HK-2 (cell line): ENCODE measurements around the gene CLCN5.
"Not testable (repeated sequence)": the region's sequence is repeated elsewhere in the genome, so short reads cannot be mapped to it uniquely, and the experiment has no call there.

ENCODE experiments used
- DNase-seq: peaks from one replicate; pipeline ENCODE4 v3.0.0-alpha.2; 2018; ENCODE audit not compliant: unreplicated experiment

The CLCN5 gene

DNA sequence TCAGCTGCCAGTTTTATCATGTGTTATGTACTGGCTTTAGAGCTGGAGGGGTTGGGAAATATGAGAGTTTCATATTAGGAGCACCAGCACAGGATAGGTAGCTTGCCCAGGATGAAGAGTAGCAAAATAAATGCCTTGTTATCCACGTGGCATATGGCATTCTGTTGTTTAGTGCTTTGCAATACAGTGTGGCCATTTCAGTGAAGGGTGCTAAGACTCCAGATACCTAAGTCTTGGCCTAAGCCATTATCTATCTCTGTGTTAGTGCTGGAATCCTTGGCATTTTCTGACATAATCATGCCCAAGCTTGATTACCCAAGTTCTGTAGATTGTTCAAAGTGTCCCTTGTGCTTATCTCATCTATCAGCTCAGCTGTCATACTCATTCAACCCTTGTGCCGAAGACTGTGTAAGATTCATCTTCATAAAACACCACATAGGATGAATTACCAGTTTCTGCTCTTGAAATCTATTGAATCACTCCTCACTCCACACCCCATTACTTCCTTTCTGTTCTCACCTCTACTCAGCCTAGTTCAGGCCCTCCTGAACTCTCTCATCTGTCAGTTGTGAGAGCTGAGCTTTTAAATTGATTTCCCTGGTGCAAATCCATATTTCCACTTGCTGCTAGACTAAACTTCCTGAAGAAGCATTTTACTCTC, 73.5 kb downstream of the CLCN5 start:
- no peak for DNase-seq

DNA sequence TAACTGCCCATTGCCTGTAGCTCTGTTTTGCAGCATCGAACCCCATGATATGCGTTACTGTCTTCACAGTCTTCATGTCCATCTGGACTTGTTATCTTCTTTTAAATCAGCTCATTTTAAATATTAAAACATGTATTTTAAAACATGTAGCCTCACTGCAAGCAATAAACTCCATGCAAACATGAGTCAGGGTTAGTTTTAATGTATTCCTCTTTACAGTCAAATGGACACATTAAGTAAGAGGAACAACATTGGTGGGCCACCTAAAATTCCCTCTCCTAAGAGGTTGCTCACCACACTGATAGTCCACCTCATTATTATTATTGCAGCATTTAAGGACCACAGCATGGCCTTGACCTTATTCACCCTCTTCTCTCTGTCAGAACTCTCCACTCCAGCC, 74.1 kb downstream of the CLCN5 start:
- DNase-seq: no peak

- no peak for DNase-seq
Measured at GRCh38 chrX:49999087-49999486, 76.7 kb downstream of the CLCN5 start.

DNA sequence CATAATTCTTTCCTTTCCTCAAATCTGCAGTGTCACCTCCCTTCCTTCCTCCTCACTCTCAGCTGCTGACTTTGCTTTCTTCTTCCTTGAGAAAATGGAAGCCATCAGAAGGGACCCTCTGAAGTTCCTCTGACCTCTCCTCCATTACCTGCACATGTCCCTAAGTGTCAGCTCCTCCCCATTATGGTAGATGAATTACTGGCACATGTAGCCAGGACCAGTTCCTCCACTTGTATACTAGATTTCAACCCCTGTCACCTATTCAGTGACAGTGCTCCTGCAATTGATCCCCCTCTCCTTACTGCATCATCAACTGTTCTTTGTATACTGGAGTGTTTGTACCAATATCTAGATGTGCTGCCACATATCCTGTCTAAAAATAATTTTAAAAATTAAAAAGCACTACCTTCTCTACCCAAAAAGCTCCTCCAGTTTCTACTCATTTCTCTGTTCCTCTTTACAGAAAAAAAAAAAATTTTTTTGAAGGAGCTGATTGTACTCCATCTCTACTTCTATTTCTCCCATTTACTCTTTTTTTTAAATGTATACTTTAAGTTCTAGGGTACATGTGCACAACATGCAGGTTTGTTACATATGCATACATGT, 78.6 kb downstream of the CLCN5 start:
- no peak for DNase-seq

DNA sequence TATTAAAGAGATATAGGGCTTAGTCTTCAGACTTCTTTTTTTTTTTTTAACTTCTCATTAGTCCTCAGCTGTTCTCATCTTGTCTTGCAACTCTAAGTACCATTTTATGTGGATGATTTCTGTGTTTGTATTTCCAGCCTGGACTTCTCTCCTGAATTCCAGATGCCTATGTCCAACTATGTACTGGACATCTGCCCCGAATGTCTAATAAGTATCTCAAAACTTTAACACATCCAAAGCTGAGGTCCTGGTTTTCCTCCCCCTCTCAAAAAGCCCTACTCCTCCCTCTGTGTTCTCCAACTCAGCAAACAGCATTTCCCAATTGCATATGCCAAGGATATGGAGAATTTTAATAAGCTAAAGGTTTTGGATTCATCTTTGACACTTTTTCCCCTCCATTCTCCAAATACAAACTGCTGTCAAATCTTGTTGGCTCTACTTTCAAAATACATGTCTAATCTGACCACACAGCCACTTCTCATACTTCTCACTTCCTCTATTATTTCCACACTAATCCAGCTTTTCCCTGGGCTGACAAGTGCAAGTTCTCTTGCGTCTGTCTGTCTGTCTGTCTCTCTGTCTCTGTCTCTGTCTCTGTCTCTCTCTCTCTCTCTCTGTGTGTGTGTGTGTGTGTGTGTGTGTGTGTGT, 79.8 kb downstream of the CLCN5 start:
- no peak for DNase-seq

- DNase-seq: no peak
Measured at GRCh38 chrX:50003467-50003866, 81.1 kb downstream of the CLCN5 start.

DNA sequence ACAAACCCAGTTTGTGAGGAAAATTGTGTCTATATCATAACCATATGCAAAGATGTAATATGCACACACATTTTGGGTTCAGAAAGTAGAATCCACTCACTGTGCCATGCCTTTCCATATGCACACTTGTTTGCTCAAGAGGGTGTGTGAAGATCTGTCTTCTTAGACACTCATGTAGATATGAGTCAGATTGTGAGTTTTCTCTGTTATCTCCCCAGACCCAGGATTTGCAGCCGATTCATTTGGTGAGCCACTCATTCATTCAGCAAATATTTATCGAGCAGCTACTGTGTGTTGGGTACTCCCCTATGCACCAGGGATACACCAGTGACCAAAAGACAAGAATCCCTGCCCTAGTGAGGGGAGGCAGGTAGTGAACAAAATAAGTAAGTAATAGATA, 81.5 kb downstream of the CLCN5 start:
- DNase-seq: no peak

GRCh38 chrX:50025591-50025990, 103.2 kb downstream of the CLCN5 start:
- not testable (repeated sequence) for DNase-seq

- no peak for DNase-seq
Measured at GRCh38 chrX:50035126-50035525, 112.7 kb downstream of the CLCN5 start.

DNA sequence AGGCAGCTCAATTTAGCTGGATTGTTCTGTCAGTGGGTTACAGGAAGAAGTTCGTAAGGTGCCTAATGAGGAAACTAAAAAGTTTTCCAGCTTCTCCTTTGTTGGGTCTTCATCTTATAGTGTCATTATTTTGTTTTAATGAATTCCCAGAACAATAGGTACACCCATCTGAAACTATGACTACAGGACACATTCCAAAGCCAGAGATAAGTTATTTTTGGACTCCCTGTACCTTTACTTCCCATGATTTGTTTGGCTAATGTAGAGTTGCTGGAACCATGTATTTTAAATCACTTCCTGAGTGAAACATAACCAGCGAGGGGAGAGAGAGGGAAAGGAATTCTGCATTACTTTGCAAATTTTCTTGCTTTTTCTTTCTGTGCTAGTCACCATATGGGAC, 114.0 kb downstream of the CLCN5 start:
- no peak for DNase-seq

DNA sequence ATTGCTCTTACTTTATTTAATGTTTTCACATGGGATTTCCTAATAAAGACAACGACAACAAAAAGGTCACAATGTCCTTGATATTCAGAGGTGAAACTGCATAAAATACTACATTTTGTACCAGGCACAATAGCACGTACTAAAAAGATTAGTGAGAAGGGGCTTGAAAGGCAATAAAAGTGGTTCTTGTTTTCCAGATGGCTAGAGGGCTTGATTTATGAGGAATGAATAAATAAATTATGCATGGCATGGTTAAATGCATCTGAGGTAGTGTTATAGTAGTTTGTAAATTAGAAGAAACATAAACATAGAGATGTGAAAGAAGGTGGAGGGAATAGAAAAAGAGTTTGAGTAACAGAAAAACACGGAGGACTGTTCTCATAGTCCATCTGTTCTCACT, 123.4 kb downstream of the CLCN5 start:
- no peak for DNase-seq

GRCh38 chrX:50049228-50049627, 126.8 kb downstream of the CLCN5 start:
- DNase-seq: no peak

DNA sequence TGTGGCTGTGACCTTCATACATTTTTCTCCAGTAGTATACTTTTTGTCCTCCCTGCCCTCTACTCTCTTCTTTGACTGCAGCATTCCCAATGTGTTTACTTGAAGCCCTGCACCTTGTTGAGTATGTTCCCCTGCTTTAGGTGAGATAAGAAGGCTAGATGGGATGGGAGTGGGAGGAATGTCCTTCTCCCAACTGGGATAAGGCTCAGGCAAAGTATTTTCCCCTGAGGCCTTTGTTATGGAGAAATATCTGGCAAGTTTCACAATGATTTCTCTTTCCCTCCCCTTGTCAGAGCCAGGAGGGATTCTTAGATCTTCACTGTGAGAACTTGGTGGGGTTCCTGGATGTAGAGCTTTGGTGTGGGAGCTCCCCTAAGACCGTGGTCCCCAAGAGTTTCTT, 131.8 kb downstream of the CLCN5 start:
- DNase-seq: no peak

GRCh38 chrX:50066318-50066937, 144.0 kb downstream of the CLCN5 start:
- no peak for DNase-seq

DNA sequence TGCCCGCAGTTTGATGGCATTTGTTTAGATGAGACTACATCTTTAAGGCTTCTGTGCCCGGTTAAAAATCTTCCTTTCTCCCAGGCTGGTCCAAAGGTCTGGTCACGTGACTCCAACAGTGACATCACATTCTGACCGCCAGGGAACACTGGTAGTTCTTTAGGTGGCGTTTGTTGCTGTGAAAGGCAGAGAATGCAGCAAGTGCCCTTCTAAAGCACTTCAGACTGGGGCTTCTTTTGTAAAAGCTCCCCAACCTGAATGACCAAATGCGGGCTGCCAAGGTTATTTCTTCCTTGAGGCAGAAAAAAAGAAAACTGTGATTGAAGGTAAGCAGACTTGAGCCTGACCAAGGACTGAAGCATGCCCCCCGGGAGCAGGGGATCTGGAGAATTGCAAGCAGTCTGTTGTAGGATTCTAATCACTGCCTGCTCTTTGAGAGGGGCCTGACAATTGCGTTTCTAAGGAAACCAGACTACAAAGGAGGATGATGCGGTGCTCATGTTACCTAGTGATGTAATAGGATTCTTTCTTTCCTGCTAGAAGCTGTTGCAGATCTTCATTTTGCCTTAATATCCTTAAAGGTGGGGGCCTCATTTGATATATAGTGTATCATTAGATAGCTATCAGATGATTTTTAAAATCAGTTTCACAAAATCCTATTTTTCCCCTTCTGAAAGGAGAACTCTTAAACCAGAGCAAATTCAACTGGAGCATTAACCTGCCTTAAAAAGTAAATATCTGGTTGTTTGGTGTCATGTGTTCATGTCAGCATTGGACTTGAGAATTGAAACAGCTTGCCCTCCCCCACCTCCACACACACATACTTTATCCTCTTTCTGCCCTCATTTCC, 145.3 kb downstream of the CLCN5 start:
- no peak for DNase-seq

DNA sequence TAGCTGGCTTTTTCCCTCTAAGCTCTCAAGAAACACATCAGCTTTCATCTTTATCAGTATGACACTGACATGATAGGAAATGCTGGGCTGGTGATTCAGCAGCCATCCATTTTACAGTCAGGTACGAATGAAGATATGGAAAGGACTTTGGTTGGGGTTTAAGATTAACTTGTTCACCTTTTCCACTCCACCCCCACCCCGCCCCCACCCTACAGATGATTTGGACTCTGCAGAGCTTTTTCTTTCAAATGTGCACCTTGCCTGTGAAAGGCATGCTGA, 145.8 kb downstream of the CLCN5 start:
- no peak for DNase-seq

GRCh38 chrX:50068893-50069292, 146.5 kb downstream of the CLCN5 start:
- DNase-seq: no peak

GRCh38 chrX:50071494-50071893, 149.1 kb downstream of the CLCN5 start:
- no peak for DNase-seq

- no peak for DNase-seq
Measured at GRCh38 chrX:50072110-50072509, 149.7 kb downstream of the CLCN5 start.

GRCh38 chrX:50073601-50074000, 151.2 kb downstream of the CLCN5 start:
- DNase-seq: no peak

DNA sequence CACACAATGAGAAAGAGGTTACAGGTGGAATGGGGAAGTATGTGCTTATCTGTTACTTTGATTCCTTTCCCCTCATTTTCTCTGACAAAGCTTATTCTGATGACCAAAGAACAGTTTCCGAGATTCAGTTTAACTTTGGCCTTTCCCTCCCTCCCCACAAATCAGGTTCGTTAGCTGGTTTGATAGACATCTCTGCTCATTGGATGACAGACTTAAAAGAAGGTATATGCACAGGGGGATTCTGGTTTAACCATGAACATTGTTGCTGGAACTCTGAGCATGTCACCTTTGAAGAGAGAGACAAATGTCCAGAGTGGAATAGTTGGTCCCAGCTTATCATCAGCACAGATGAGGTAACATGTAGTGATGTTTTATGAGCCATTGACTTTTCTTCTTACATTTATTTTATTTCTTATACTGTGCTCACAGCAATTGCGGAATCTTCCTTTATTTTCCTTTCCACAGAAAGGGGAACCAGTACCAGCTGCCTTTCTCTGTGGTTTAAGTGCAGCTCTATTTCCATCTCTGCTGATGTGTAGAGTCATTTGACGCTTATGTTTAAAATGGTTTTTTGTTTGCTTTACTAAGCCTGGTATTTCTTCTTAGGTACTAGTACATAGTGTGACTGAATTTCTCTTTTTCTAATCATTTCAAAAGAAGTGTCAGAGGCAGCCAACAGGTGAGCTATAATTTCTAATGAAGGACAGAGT, 153.4 kb downstream of the CLCN5 start:
- DNase-seq: no peak
